Measurements from ENCODE around the gene MYO9A.

MYO9A gene

GRCh38 chr15:71780115-71780976 is 337.6 kb downstream of the MYO9A start:
- DNase-seq = peak; percentile 27

- no peak for DNase-seq
These were observed 338.7 kb downstream of the MYO9A start for GRCh38 chr15:71779073-71779797.

- no peak for DNase-seq
These were observed 340.6 kb downstream of the MYO9A start for GRCh38 chr15:71777216-71777943.

DNA sequence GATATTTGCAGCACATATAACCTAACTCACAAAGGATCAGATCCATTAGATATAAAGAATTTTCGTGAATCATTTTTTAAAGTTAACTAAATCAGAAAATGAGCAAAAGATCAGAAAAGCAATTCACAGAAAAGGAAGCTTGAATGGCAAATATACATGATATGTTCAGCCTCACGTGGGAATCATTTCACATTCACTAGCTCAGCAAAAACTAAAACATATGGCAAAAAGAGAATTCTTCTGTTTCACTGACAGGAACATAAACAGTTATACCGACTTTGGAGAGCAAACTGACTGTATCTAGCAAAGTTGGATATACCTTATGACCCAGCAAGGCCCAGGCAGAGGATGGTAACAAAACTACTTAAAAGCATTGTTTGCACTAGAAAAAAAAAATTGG is 341.6 kb downstream of the MYO9A start:
- DNase-seq = no peak

GRCh38 chr15:71775856-71776255 is 342.1 kb downstream of the MYO9A start:
- peak; percentile 53 for DNase-seq

- DNase-seq = no peak
These were observed 344.6 kb downstream of the MYO9A start for GRCh38 chr15:71773206-71773859.
